HL-60 (cell line): ENCODE measurements around the gene HOXB13.

Experiments used
- DNase-seq, 2 experiments: peaks; one replicate each; pipeline ENCODE4 v3.0.0-alpha.2; 2010 to 2020; ENCODE audit warnings: low read depth in 1 of 2, low spot score in 1 of 2
- H3K27ac ChIP-seq: fragments of 250-450 bp; sonication (Bioruptor Pico); replicated peaks from 2 replicates; pipeline ENCODE4 v1.5.1; 2020; ENCODE audit warnings: mild to moderate bottlenecking, moderate library complexity
- H3K27me3 ChIP-seq: fragments of 250-450 bp; sonication (Bioruptor Pico); 2 replicates; pipeline ENCODE4 v1.5.1; 2021; ENCODE audit warnings: mild to moderate bottlenecking, moderate library complexity; ENCODE audit not compliant: insufficient read depth, poor library complexity, severe bottlenecking
- H3K4me3 ChIP-seq: replicated peaks from 2 replicates; pipeline ENCODE4 v1.5.1; 2011; ENCODE audit warnings: mild to moderate bottlenecking, control low read depth, low read length; ENCODE audit not compliant: insufficient read depth
- GABPA ChIP-seq: IDR thresholded peaks from 2 replicates; pipeline ENCODE4 v1.6.1; 2012; ENCODE audit warnings: low read depth
- POLR2AphosphoS5 ChIP-seq: IDR thresholded peaks from 2 replicates; pipeline ENCODE4 v1.6.1; 2012; ENCODE audit warnings: low read depth
- SPI1 ChIP-seq: IDR thresholded peaks from 2 replicates; pipeline ENCODE4 v1.6.1; 2012; ENCODE audit warnings: low read depth, mild to moderate bottlenecking, borderline replicate concordance
- TF ChIP-seq, protein P1 (sequence below): IDR thresholded peaks from 2 replicates; pipeline ENCODE4 v1.6.1; 2012; ENCODE audit warnings: low read depth; ENCODE audit not compliant: insufficient replicate concordance
- TF ChIP-seq, protein P2 (sequence below): IDR thresholded peaks from one replicate; pipeline ENCODE4 v1.5.1; 2011; ENCODE audit warnings: low read length, control low read depth, inconsistent platforms; ENCODE audit not compliant: insufficient read depth

The HOXB13 gene

DNA sequence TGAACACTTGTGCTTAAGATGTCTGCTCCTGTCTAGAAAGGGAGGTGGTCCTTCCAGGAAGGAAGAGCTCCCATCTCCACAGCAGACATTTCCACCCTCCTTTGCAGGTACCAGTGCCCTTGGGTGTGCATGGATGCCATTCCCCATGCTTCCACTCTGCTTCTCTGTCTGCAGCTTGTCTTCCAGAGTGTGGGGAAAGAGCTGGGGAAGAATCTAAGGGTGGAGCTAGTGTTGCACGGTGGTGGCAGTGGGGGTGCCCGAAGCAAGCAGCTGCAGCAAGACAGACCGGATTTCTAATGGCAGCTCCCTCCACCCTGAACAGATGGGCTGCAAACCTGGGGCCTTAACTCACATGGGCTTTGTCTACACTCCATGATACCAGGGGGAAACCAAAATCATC lies 22.6 kb upstream of the HOXB13 start:
- TF ChIP-seq, protein P1, sequence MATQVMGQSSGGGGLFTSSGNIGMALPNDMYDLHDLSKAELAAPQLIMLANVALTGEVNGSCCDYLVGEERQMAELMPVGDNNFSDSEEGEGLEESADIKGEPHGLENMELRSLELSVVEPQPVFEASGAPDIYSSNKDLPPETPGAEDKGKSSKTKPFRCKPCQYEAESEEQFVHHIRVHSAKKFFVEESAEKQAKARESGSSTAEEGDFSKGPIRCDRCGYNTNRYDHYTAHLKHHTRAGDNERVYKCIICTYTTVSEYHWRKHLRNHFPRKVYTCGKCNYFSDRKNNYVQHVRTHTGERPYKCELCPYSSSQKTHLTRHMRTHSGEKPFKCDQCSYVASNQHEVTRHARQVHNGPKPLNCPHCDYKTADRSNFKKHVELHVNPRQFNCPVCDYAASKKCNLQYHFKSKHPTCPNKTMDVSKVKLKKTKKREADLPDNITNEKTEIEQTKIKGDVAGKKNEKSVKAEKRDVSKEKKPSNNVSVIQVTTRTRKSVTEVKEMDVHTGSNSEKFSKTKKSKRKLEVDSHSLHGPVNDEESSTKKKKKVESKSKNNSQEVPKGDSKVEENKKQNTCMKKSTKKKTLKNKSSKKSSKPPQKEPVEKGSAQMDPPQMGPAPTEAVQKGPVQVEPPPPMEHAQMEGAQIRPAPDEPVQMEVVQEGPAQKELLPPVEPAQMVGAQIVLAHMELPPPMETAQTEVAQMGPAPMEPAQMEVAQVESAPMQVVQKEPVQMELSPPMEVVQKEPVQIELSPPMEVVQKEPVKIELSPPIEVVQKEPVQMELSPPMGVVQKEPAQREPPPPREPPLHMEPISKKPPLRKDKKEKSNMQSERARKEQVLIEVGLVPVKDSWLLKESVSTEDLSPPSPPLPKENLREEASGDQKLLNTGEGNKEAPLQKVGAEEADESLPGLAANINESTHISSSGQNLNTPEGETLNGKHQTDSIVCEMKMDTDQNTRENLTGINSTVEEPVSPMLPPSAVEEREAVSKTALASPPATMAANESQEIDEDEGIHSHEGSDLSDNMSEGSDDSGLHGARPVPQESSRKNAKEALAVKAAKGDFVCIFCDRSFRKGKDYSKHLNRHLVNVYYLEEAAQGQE = no peak
- TF ChIP-seq SPI1 = no peak
- TF ChIP-seq POLR2AphosphoS5 = no peak
- no peak for DNase-seq
- Histone ChIP-seq H3K27ac (no peak overlapping the region), H3K4me3 (no peak overlapping the region), H3K27me3 (peaks cover 91% of the 10 kb centered on the region)

DNA sequence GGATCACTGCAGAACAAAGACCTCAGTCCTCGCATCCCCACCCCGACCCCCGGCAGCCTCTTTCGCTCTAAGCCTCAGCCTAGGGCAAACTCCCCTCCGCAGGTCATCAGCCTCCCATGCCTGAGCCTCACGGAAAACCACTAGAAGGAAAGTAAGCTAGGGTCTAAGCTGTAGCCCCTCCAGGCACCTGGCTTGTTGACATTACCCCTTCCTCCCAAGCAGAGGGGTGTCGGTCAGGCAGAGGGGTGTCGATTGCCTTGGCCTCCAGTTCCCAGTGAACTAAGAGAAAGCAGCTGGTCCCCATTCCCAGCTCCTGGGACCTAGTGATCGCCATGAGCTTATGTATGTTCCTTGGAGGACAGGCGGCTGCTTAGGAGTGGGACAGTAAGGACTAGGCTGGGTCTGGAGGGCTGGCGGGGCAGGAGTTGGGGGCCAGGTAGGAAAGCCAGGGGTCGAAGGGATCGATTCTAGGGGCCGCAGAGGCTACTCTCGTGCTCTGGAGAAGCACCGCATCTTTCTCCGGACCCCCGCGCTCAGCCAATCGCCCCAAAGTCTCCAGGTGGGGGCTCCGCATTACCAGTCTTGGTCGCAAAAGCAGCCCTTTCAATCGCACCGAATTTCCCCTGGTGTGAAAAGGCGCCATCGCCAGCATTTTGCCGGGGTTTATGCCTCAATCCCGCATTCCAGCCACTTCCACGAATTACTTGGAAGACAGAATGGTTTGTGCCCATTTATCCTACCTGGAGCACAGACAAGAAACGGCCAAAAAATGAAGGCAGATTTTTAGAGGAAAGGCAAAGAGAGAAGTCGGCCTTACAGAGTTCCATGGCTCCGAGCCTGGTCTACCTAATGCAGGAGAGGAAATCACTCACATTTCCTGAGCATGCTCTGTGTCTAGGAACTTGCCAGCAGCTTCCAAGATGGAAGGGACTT lies 21.3 kb upstream of the HOXB13 start:
- H3K4me3 ChIP-seq = no peak overlapping the region
- no peak for TF ChIP-seq GABPA
- TF ChIP-seq, protein P1 = no peak
- TF ChIP-seq, protein P2, sequence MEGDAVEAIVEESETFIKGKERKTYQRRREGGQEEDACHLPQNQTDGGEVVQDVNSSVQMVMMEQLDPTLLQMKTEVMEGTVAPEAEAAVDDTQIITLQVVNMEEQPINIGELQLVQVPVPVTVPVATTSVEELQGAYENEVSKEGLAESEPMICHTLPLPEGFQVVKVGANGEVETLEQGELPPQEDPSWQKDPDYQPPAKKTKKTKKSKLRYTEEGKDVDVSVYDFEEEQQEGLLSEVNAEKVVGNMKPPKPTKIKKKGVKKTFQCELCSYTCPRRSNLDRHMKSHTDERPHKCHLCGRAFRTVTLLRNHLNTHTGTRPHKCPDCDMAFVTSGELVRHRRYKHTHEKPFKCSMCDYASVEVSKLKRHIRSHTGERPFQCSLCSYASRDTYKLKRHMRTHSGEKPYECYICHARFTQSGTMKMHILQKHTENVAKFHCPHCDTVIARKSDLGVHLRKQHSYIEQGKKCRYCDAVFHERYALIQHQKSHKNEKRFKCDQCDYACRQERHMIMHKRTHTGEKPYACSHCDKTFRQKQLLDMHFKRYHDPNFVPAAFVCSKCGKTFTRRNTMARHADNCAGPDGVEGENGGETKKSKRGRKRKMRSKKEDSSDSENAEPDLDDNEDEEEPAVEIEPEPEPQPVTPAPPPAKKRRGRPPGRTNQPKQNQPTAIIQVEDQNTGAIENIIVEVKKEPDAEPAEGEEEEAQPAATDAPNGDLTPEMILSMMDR = no peak
- no peak for TF ChIP-seq POLR2AphosphoS5
- TF ChIP-seq SPI1 = no peak
- H3K27ac ChIP-seq = no peak overlapping the region
- no peak for DNase-seq
- peaks cover 92% of the 10 kb centered on the region for H3K27me3 ChIP-seq

DNA sequence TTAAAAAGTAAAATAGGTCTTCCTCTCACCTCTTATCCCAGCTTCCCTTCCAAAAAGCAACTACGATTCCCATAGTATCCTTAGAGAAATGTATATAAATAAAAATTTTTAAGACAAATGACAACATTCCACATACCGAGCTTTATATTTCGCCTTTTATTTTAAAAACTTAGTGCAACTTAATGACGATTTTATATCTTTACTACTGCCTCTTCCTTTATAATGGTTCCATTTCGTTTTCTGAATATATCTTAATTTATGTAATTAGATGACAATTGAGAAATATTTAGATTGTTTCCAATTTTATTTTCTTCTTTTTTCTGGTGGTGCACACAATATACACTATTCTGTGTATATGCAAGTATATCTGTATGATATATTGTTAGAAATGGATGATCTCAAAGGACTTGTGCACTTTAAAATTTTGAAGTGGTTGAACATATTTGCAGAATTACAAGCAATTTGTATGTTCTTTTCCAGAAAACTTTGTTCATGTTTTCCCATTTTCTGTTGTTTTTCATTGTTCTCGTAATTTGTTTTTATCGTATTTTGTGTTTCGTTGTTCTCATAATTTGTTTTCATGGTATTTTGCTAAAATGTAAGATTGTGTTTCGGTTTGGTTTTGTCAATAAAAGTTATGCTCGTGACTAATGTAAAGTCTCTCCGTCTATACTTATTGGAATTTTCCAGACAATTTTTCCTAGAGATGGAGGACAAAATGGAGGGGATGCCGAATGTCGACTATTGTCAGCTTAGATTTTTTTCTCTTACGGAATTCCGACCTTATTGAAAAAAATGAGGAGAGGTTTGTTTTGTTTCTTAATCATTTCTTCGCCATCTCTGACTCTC lies 20.4 kb upstream of the HOXB13 start:
- DNase-seq = no peak
- H3K4me3 ChIP-seq = no peak overlapping the region
- H3K27me3 ChIP-seq = peaks cover 91% of the 10 kb centered on the region
- no peak overlapping the region for H3K27ac ChIP-seq
- TF ChIP-seq, protein P2 = no peak
- no peak for TF ChIP-seq POLR2AphosphoS5
- TF ChIP-seq GABPA = no peak
- TF ChIP-seq, protein P1 = no peak
- TF ChIP-seq SPI1 = no peak
